Measurements from ENCODE around the gene RPS2. TPM values are rescaled to one million over a fixed set of nuclear protein-coding genes. Genes with fewer than 3 reads are reported as not detected.

RPS2 gene
- total and polyA plus RNA-seq, 10 donors, result 1,930 to 6,006 (median 2,352) TPM

GRCh38 chr16:2006317-2006716 is 41.7 kb upstream of the RPS2 start:
- no peaks in the 10 kb centered on the region for H3K27me3 ChIP-seq (replicated peaks in 1 of 7)
- no peak overlapping the region for H3K4me3 ChIP-seq
- no peaks in the 10 kb centered on the region for H3K9me3 ChIP-seq
- intact Hi-C loops (cut with DNase I; ENCODE audit: low total_unique reads), result no loop called here
- H3K36me3 ChIP-seq, result peaks cover 5 to 42% (median 22%) of the 10 kb centered on the region in 6 donors
- peak overlapping the region in 5 of 8 donors; percentile 23 to 95 (median 93) for H3K27ac ChIP-seq
- H3K4me1 ChIP-seq, result peaks cover 54 to 76% (median 69%) of the 10 kb centered on the region in 6 donors
- DNase-seq, result peak; percentile 65
- WGBS, 5 donors, result 83 to 97% (median 89%) methylated on average over 8 of the region's 8 CpGs
- TF ChIP-seq POLR2A (IDR thresholded peaks at IDR 0.05), result no peak
- no peak for TF ChIP-seq CTCF (IDR thresholded peaks at IDR 0.05 in 8 of 11, conservative IDR thresholded peaks at IDR 0.05 in 3 of 11)

GRCh38 chr16:2005646-2006045 is 41.0 kb upstream of the RPS2 start:
- Histone ChIP-seq H3K4me1 (peaks cover 54 to 75% (median 68%) of the 10 kb centered on the region in 6 donors), H3K9me3 (no peaks in the 10 kb centered on the region), H3K27me3 (replicated peaks in 1 of 7) (no peaks in the 10 kb centered on the region), H3K4me3 (peak overlapping the region in 1 of 8 donors; percentile 35), H3K36me3 (peaks cover 5 to 48% (median 29%) of the 10 kb centered on the region in 6 donors), H3K27ac (peak overlapping the region in 5 of 8 donors; percentile 23 to 95 (median 49))
- 34 to 52% (median 43%) methylated on average over 15 to 21 of the region's 21 CpGs for WGBS, 5 donors
- DNase-seq, result peak; percentile 82
- intact Hi-C loops (cut with DNase I; ENCODE audit: low total_unique reads), result no loop called here
- TF ChIP-seq POLR2A (IDR thresholded peaks at IDR 0.05), result no peak
- peak in 2 of 3 donors; percentile 49 to 61 for TF ChIP-seq POLR2AphosphoS5 (IDR thresholded peaks at IDR 0.05)
- TF ChIP-seq CTCF (IDR thresholded peaks at IDR 0.05 in 8 of 11, conservative IDR thresholded peaks at IDR 0.05 in 3 of 11), result peak in 7 of 11 experiments; percentile 14 to 53 (median 33)

GRCh38 chr16:2004795-2005517 is 40.3 kb upstream of the RPS2 start:
- Histone ChIP-seq H3K27me3 (replicated peaks in 1 of 7) (no peaks in the 10 kb centered on the region), H3K9me3 (no peaks in the 10 kb centered on the region), H3K27ac (peak overlapping the region in 5 of 8 donors; percentile 22 to 95 (median 49)), H3K4me3 (peak overlapping the region in 2 of 8 donors; percentile 12 to 35), H3K36me3 (peaks cover 5 to 55% (median 36%) of the 10 kb centered on the region in 6 donors), H3K4me1 (peaks cover 48 to 72% (median 61%) of the 10 kb centered on the region in 6 donors)
- 55 to 67% (median 65%) methylated on average over 22 to 34 of the region's 34 CpGs for WGBS, 5 donors
- peak; percentile 76 for DNase-seq
- intact Hi-C loops (cut with DNase I; ENCODE audit: low total_unique reads), result no loop called here
- TF ChIP-seq POLR2AphosphoS5 (IDR thresholded peaks at IDR 0.05) (peak in 1 of 3 donors; percentile 49), POLR2A (IDR thresholded peaks at IDR 0.05) (no peak), CTCF (IDR thresholded peaks at IDR 0.05 in 8 of 11, conservative IDR thresholded peaks at IDR 0.05 in 3 of 11) (no peak)
